GM12801 (cell line): ENCODE measurements around the gene TARS3.

Experiments
- CTCF ChIP-seq: IDR thresholded peaks from one replicate; pipeline ENCODE4 v1.5.1; 2011; ENCODE audit warnings: control low read depth; ENCODE audit not compliant: insufficient read length; ENCODE audit errors: extremely low read depth

The TARS3 gene

GRCh38 chr15:101707983-101708382 lies 16.3 kb downstream of the TARS3 start:
- TF ChIP-seq CTCF: no peak

- no peak for TF ChIP-seq CTCF
Observed at GRCh38 chr15:101702077-101702476, 22.2 kb downstream of the TARS3 start.

GRCh38 chr15:101698314-101698713 lies 26.0 kb downstream of the TARS3 start:
- TF ChIP-seq CTCF: no peak

- no peak for TF ChIP-seq CTCF
Observed at GRCh38 chr15:101697488-101697887, 26.8 kb downstream of the TARS3 start.

GRCh38 chr15:101696829-101697228 lies 27.4 kb downstream of the TARS3 start:
- TF ChIP-seq CTCF: no peak

GRCh38 chr15:101694261-101694660 lies 30.0 kb downstream of the TARS3 start:
- TF ChIP-seq CTCF: no peak

- TF ChIP-seq CTCF: no peak
Observed at GRCh38 chr15:101692801-101693598, 31.3 kb downstream of the TARS3 start.
